Activated T-cell treated with anti-CD3 and anti-CD28 coated beads for 1 hour (primary cell): ENCODE data around the gene BRD7.

Experiments
- DNase-seq: peaks from one replicate; pipeline ENCODE4 v3.0.0-alpha.2; 2020; ENCODE audit warnings: low read depth

The BRD7 gene

GRCh38 chr16:50368410-50369132 is at the start of gene BRD7:
TSS of gene BRD7 (minus strand) at chr16:50368988. CDS start at chr16:50368774, 214 bp downstream.
- DNase-seq = peak; percentile 55

- no peak for DNase-seq
Measured at GRCh38 chr16:50416388-50416787, 47.6 kb upstream of the BRD7 start.

GRCh38 chr16:50414152-50414551 is 45.4 kb upstream of the BRD7 start:
- DNase-seq = no peak

GRCh38 chr16:50411034-50411433 is 42.2 kb upstream of the BRD7 start:
- no peak for DNase-seq

GRCh38 chr16:50408001-50408561 is 39.3 kb upstream of the BRD7 start:
- DNase-seq = no peak

- DNase-seq = no peak
Measured at GRCh38 chr16:50407351-50407750, 38.6 kb upstream of the BRD7 start.

- DNase-seq = no peak
Measured at GRCh38 chr16:50403491-50403890, 34.7 kb upstream of the BRD7 start.

GRCh38 chr16:50402298-50402895 is 33.6 kb upstream of the BRD7 start:
- DNase-seq = no peak

- no peak for DNase-seq
Measured at GRCh38 chr16:50401355-50401754, 32.6 kb upstream of the BRD7 start.

GRCh38 chr16:50400967-50401348 is 32.2 kb upstream of the BRD7 start:
- no peak for DNase-seq

GRCh38 chr16:50400312-50400966 is 31.7 kb upstream of the BRD7 start:
- DNase-seq = no peak

- DNase-seq = no peak
Measured at GRCh38 chr16:50399411-50399810, 30.6 kb upstream of the BRD7 start.

GRCh38 chr16:50398336-50398735 is 29.5 kb upstream of the BRD7 start:
- no peak for DNase-seq

- DNase-seq = no peak
Measured at GRCh38 chr16:50396761-50397535, 28.2 kb upstream of the BRD7 start.

GRCh38 chr16:50395763-50396710 is 27.2 kb upstream of the BRD7 start:
- DNase-seq = no peak

GRCh38 chr16:50393858-50394802 is 25.3 kb upstream of the BRD7 start:
- DNase-seq = no peak

- DNase-seq = no peak
Measured at GRCh38 chr16:50393416-50393815, 24.6 kb upstream of the BRD7 start.

GRCh38 chr16:50390914-50391716 is 22.3 kb upstream of the BRD7 start:
- DNase-seq = no peak

- no peak for DNase-seq
Measured at GRCh38 chr16:50390371-50390771, 21.6 kb upstream of the BRD7 start.
